ENCODE results near the gene PLXNA2. TPM values are rescaled to one million over a fixed set of nuclear protein-coding genes. Genes with fewer than 3 reads are reported as not detected.

The PLXNA2 gene
- total RNA-seq, 2 experiments from 2014 or later = 0.13 to 0.23 TPM

DNA sequence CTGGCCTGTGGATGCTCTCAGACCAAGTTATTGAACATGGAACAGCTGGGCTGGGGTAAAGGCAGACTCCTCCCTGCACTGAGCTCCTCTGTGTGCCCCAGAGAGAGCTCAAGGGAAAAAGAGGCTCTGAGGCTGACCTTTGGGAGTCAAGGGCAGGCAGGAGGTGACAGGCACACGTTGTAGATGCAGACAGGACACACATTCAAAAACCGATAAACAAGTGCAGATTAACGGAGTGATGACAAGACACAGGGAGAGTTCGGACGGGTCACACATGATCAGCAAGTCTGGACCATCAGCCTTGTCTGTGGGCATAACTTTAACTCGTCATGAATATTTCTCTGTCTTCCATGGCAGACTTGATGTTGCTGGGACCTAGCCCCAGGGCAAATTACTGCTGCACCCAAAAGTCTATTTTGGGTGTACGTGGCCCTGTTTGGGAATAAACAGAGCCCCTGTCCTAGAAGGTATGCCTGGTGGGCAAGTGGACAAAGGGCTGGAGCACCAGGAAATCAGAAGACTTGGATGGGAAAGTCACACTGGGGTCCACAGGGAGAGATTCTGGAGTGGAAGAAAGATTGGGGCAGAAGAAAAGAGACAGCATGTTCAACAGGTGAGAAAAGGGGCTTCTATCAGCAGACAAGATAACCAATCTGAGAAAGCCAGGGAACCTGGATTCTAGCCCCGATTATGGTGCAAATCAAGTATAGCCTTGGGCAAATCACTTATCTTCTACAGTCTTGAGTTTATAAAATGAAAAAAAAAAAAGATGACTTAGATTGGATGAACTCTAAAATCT is 74.9 kb downstream of the PLXNA2 start:
- TF ChIP-seq, protein P1, sequence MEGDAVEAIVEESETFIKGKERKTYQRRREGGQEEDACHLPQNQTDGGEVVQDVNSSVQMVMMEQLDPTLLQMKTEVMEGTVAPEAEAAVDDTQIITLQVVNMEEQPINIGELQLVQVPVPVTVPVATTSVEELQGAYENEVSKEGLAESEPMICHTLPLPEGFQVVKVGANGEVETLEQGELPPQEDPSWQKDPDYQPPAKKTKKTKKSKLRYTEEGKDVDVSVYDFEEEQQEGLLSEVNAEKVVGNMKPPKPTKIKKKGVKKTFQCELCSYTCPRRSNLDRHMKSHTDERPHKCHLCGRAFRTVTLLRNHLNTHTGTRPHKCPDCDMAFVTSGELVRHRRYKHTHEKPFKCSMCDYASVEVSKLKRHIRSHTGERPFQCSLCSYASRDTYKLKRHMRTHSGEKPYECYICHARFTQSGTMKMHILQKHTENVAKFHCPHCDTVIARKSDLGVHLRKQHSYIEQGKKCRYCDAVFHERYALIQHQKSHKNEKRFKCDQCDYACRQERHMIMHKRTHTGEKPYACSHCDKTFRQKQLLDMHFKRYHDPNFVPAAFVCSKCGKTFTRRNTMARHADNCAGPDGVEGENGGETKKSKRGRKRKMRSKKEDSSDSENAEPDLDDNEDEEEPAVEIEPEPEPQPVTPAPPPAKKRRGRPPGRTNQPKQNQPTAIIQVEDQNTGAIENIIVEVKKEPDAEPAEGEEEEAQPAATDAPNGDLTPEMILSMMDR (IDR thresholded peaks at IDR 0.05) = no peak
- Mint-ChIP-seq H3K9me3 (no peaks in the 10 kb centered on the region), H3K27me3 (peaks cover 6% of the 10 kb centered on the region), H3K4me1 (ENCODE audit: low read depth) (no peaks in the 10 kb centered on the region), H3K36me3 (ENCODE audit: low read depth) (no peaks in the 10 kb centered on the region), H3K4me3 (no peak overlapping the region), H3K27ac (no peak overlapping the region)
- ChIA-PET POLR2A (no interaction called here), CTCF (no interaction called here)
- intact Hi-C loops (cut with micrococcal nuclease) = no loop called here
- ATAC-seq (no peak), DNase-seq (no peak)

DNA sequence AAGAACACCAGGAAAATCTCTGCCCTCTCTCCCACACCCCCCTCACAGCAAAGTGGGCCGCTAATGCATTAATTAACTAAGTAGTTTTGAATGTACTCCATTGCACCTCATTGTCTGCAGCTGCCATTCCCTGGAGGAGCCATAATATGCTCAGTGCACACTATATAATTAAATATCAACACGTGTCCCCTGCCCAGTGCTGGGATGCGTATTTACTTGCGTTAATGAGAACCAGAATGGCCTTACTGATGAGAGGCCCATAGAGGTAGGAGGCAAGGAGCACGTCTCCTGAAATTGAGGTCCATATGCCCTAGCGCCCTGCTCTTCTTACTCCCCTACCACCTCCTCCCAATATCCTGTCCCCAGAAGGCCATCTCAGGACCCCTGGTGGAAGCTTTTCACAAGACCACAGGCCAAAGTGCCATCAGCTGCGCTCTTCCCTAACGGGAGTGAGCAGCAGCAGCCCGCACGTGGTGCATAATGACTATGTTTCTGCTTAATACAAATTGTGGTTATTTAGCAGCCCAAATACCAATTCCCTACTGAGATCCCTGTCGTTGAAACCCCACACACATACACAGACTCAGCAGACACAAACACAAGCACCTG is 76.8 kb downstream of the PLXNA2 start:
- no peaks in the 10 kb centered on the region for H3K36me3 Mint-ChIP-seq (ENCODE audit: low read depth)
- TF ChIP-seq, protein P1 (IDR thresholded peaks at IDR 0.05) = no peak
- DNase-seq = no peak
- ATAC-seq = no peak
- intact Hi-C loops (cut with micrococcal nuclease) = no loop called here
- no peak overlapping the region for H3K27ac Mint-ChIP-seq
- CTCF ChIA-PET = no interaction called here
- no peak overlapping the region for H3K4me3 Mint-ChIP-seq
- H3K27me3 Mint-ChIP-seq = peaks cover 17% of the 10 kb centered on the region
- no peaks in the 10 kb centered on the region for H3K4me1 Mint-ChIP-seq (ENCODE audit: low read depth)
- no peaks in the 10 kb centered on the region for H3K9me3 Mint-ChIP-seq
- POLR2A ChIA-PET = no interaction called here

DNA sequence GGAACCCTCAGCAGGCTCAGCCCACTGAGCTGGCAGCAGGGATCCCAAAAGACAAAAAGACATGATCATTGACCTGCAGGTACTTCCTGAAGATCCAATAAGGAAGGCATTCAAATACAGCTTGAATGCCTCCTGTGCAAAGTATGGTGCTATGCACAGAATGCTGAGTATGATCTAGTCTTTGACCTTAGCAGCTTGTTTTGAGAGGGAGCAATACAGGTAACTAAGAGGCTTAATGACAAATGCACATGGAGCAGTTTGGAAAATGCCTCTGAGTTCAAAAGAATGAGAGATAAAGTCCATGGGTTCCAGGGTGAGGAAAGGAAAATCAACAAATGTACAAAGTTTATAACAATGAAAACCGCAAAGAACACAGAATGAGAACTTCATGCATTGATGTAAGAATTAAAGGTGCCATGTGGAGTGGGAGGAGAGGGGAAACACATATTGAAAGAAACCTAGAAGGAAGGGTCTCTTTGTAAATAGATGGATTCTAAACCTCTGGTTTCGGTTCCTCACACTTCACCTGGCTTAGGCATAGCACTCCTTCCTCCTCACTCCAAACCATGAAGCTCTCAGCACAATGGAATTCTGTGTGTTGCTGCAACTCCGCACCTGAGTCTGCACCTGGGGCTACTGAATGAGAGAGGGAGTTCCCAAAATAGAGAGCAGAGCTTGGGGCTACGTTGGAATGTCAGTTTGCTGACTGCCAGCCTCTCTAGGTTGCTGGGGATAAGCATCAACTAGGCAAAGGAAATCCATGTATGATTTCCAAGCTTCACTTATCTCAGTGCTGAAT is 77.6 kb downstream of the PLXNA2 start:
- Mint-ChIP-seq H3K27me3 (peaks cover 17% of the 10 kb centered on the region), H3K36me3 (ENCODE audit: low read depth) (no peaks in the 10 kb centered on the region), H3K27ac (no peak overlapping the region), H3K9me3 (no peaks in the 10 kb centered on the region), H3K4me1 (ENCODE audit: low read depth) (no peaks in the 10 kb centered on the region), H3K4me3 (no peak overlapping the region)
- POLR2A ChIA-PET = no interaction called here
- CTCF ChIA-PET = no interaction called here
- no peak for DNase-seq
- intact Hi-C loops (cut with micrococcal nuclease) = no loop called here
- TF ChIP-seq, protein P1 (IDR thresholded peaks at IDR 0.05) = no peak
- no peak for ATAC-seq

DNA sequence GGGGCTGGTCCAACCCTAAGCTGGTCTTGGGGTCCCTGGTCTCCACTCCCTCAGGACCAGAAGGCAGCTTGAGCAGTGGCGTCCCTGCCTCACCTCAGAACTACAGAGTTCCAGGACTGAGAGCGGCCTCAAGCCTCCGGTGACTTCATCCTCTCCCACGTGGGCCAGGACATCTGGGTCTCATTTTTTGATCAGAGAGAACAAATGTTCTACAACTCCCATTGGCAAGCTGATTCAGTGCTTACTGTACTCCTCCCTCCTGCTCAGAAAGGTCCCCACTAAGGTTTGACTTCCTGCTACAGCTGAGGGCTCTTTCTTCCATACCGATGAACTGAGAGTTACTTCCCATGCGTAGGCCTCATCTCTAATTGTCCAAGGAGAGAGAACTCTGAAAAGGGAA is 78.5 kb downstream of the PLXNA2 start:
- DNase-seq (no peak), ATAC-seq (no peak)
- no peak overlapping the region for H3K27ac Mint-ChIP-seq
- H3K9me3 Mint-ChIP-seq = no peaks in the 10 kb centered on the region
- POLR2A ChIA-PET = no interaction called here
- no peak overlapping the region for H3K4me3 Mint-ChIP-seq
- TF ChIP-seq, protein P1 (IDR thresholded peaks at IDR 0.05) = no peak
- no peaks in the 10 kb centered on the region for H3K36me3 Mint-ChIP-seq (ENCODE audit: low read depth)
- H3K4me1 Mint-ChIP-seq (ENCODE audit: low read depth) = no peaks in the 10 kb centered on the region
- CTCF ChIA-PET = no interaction called here
- intact Hi-C loops (cut with micrococcal nuclease) = no loop called here
- peaks cover 17% of the 10 kb centered on the region for H3K27me3 Mint-ChIP-seq

DNA sequence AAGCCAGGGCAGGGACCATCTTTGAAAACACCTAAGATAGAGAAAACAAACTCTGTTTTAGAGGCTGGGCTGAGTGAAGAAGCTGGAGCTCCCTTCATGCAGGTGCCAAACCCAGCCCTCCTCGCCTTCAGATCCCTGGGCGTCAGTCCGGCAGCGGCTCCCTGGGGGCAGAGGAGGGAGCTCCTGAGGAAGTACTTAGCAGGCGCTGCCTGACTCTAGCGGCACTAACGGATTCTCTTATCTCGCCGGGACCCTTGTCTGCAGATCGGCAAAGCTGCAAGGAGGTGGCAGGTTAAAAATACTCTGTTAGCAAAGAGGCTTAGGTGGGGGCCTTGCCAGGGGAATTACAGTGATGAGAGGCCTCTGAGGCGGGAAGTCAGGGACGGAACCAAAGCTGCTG is 79.6 kb downstream of the PLXNA2 start:
- ChIA-PET POLR2A (interaction anchor here (0.6 kb wide), 1 partner anchor 14 kb away, joined by 3 read pairs; no protein-coding TSS in a partner anchor), CTCF (no interaction called here)
- H3K36me3 Mint-ChIP-seq (ENCODE audit: low read depth) = no peaks in the 10 kb centered on the region
- intact Hi-C loops (cut with micrococcal nuclease) = no loop called here
- H3K27me3 Mint-ChIP-seq = peaks cover 17% of the 10 kb centered on the region
- ATAC-seq = no peak
- no peak overlapping the region for H3K4me3 Mint-ChIP-seq
- no peaks in the 10 kb centered on the region for H3K9me3 Mint-ChIP-seq
- H3K27ac Mint-ChIP-seq = no peak overlapping the region
- TF ChIP-seq, protein P1 (IDR thresholded peaks at IDR 0.05) = no peak
- H3K4me1 Mint-ChIP-seq (ENCODE audit: low read depth) = no peaks in the 10 kb centered on the region
- no peak for DNase-seq
